Skeletal muscle tissue (tissue), 5 donors: Measurements from ENCODE around the gene GOLGA8K. TPM values are rescaled to one million over a fixed set of nuclear protein-coding genes. Genes with fewer than 3 reads are reported as not detected.
"Not testable (repeated sequence)": the region's sequence is repeated elsewhere in the genome, so short reads cannot be mapped to it uniquely, and the experiment has no call there.

Source experiments
- H3K27ac ChIP-seq: one replicate; pipeline ENCODE4 v1.7.0; 2013; ENCODE audit warnings: mild to moderate bottlenecking, low read depth, low read length, inconsistent platforms
- H3K27me3 ChIP-seq, 3 donors: one replicate each; pipeline ENCODE4 v1.7.0; 2013; ENCODE audit warnings: low read length in 3 of 3; ENCODE audit not compliant: control insufficient read depth in 3 of 3, insufficient read depth in 3 of 3
- H3K36me3 ChIP-seq, 3 donors: one replicate each; pipeline ENCODE4 v1.7.0; 2013; ENCODE audit warnings: low read length in 3 of 3; ENCODE audit not compliant: control insufficient read depth in 3 of 3, insufficient read depth in 3 of 3
- H3K4me1 ChIP-seq, 3 donors: one replicate each; pipeline ENCODE4 v1.7.0; 2013; ENCODE audit warnings: low read length in 3 of 3, mild to moderate bottlenecking in 3 of 3; ENCODE audit not compliant: control insufficient read depth in 3 of 3, insufficient read depth in 3 of 3
- H3K4me3 ChIP-seq, 3 donors: one replicate each; pipeline ENCODE4 v1.7.0; 2013; ENCODE audit warnings: low read length in 3 of 3
- H3K9ac ChIP-seq, 3 donors: one replicate each; pipeline ENCODE4 v1.7.0; 2013; ENCODE audit warnings: low read length in 3 of 3, mild to moderate bottlenecking in 3 of 3, moderate library complexity in 2 of 3, low read depth in 1 of 3
- H3K9me3 ChIP-seq, 3 donors: one replicate each; pipeline ENCODE4 v1.7.0; 2013; ENCODE audit warnings: low read length in 3 of 3; ENCODE audit not compliant: control insufficient read depth in 3 of 3
- small RNA-seq: library from RNA; depleted of rRNA; stranded (forward); fragments of <200 nt; gene quantifications from one replicate; pipeline ENCODE3, GENCODE V24; 2014
- total RNA-seq: library from RNA; depleted of rRNA; stranded (reverse); fragments of >200 nt; gene quantifications from one replicate; pipeline ENCODE4 v1.2.3, GENCODE V29; 2014
- donor health status: Osteomylitis.

The GOLGA8K gene
- total RNA-seq, 1 donor from 2014 or later, result not detected

DNA sequence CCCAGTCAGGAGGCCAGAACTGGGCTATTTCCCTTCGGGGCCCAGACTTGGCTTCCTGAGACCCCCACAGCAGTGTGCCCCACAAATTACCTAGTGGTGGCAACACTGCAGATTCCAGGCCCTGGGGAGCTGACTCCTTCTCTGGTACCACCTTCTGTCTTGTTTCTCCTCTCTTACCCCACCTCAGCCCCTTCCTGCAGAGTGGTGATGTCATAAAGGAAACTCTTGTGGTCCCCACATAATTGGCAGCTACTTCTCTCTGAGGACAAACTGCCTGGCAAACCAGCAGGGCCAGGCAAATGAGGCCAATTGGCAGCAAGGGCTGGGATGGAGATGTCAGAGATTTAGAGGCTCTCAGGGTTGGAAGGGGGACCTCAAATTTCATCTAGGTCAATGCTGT, 44.6 kb downstream of the GOLGA8K start:
- not testable (repeated sequence) for H3K4me1 ChIP-seq, H3K27ac ChIP-seq, H3K4me3 ChIP-seq, H3K9me3 ChIP-seq, H3K27me3 ChIP-seq, H3K36me3 ChIP-seq, H3K9ac ChIP-seq

- H3K27me3 ChIP-seq, H3K4me1 ChIP-seq, H3K4me3 ChIP-seq, H3K36me3 ChIP-seq, H3K9me3 ChIP-seq, H3K27ac ChIP-seq, H3K9ac ChIP-seq: not testable (repeated sequence)
Observed at GRCh38 chr15:32356909-32357308, 46.2 kb downstream of the GOLGA8K start.

GRCh38 chr15:32352748-32353147, 50.3 kb downstream of the GOLGA8K start:
- not testable (repeated sequence) for H3K36me3 ChIP-seq, H3K27ac ChIP-seq, H3K4me1 ChIP-seq, H3K9me3 ChIP-seq, H3K4me3 ChIP-seq, H3K9ac ChIP-seq, H3K27me3 ChIP-seq

GRCh38 chr15:32350563-32351220, 52.4 kb downstream of the GOLGA8K start:
- not testable (repeated sequence) for H3K4me1 ChIP-seq, H3K27ac ChIP-seq, H3K9me3 ChIP-seq, H3K36me3 ChIP-seq, H3K4me3 ChIP-seq, H3K27me3 ChIP-seq, H3K9ac ChIP-seq

- H3K4me1 ChIP-seq, H3K27me3 ChIP-seq, H3K4me3 ChIP-seq, H3K9ac ChIP-seq, H3K36me3 ChIP-seq, H3K27ac ChIP-seq, H3K9me3 ChIP-seq: not testable (repeated sequence)
Observed at GRCh38 chr15:32347037-32347436, 56.1 kb downstream of the GOLGA8K start.

DNA sequence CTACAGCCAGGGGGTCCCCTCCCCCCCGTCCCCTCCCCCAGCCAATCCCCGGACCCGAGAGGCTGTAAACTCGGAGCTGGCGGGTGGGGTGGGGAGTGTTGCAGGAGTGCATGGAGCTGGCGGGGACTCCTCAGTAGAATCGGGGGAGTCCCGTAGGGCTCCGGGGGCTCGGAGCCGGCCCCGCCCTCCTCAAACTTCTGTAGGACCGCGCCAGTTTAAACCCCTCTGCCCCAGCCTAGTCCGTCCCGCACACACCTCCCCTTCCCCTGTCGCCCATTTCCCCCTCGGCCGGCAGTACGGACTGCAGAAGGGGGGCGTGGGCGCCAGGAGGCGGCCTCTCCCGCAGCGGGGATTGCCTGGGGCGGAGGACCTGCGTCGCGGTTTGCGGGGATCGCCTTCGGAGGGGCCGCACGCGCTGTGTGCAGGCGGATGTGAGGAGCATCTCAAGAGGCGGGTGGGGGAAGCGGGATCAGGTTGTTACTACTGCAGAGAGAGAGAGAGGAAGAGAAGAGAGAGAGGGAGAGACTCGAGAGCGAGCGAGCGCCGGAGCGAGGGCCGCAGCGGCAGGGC, 57.0 kb downstream of the GOLGA8K start:
- not testable (repeated sequence) for H3K9me3 ChIP-seq, H3K9ac ChIP-seq, H3K36me3 ChIP-seq, H3K4me3 ChIP-seq, H3K27ac ChIP-seq, H3K27me3 ChIP-seq, H3K4me1 ChIP-seq

DNA sequence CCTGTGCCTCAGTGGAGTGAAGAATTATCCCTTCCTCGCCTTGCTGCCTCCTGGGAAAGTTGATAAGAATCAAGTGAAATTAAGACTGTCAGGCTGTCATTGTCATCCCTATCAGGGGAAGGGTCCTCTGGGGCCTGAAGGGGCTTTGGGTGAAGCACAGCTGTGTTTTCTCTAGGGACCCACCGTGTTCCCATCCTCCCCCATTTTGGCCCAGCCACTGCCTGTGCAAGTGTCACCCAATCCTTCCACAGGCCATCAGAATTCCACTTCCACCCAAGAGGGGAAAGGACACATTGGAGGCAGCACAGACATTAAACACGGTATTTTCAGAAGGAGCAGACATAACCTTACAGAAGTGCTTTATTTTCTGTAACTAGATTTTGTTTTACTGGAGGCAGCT, 59.2 kb downstream of the GOLGA8K start:
- H3K9ac ChIP-seq, H3K27ac ChIP-seq, H3K4me1 ChIP-seq, H3K36me3 ChIP-seq, H3K27me3 ChIP-seq, H3K4me3 ChIP-seq, H3K9me3 ChIP-seq: not testable (repeated sequence)

Small RNA genes lying within 50 kb of the gene (small RNA-seq; reads per million reads assigned to genes)
- gene RF00096, result not detected
- not detected for gene RN7SL185P
- gene RN7SL539P, result not detected

Other genes with a start within 250 kb of the GOLGA8K start
- gene GOLGA8O, start 52.3 kb upstream of the GOLGA8K start, total RNA-seq, result 1.6 TPM
- 5.2 TPM for gene GOLGA8N, start 190.2 kb upstream of the GOLGA8K start, total RNA-seq
- 3.7 TPM for gene ARHGAP11A, start 212.2 kb upstream of the GOLGA8K start, total RNA-seq
- gene SCG5, start 238.4 kb upstream of the GOLGA8K start, total RNA-seq, result 8.4 TPM